Measurements from ENCODE around the gene SETX. TPM values are rescaled to one million over a fixed set of nuclear protein-coding genes. Genes with fewer than 3 reads are reported as not detected.

SETX gene
- total RNA-seq, 1 donor: 89.8 TPM

DNA sequence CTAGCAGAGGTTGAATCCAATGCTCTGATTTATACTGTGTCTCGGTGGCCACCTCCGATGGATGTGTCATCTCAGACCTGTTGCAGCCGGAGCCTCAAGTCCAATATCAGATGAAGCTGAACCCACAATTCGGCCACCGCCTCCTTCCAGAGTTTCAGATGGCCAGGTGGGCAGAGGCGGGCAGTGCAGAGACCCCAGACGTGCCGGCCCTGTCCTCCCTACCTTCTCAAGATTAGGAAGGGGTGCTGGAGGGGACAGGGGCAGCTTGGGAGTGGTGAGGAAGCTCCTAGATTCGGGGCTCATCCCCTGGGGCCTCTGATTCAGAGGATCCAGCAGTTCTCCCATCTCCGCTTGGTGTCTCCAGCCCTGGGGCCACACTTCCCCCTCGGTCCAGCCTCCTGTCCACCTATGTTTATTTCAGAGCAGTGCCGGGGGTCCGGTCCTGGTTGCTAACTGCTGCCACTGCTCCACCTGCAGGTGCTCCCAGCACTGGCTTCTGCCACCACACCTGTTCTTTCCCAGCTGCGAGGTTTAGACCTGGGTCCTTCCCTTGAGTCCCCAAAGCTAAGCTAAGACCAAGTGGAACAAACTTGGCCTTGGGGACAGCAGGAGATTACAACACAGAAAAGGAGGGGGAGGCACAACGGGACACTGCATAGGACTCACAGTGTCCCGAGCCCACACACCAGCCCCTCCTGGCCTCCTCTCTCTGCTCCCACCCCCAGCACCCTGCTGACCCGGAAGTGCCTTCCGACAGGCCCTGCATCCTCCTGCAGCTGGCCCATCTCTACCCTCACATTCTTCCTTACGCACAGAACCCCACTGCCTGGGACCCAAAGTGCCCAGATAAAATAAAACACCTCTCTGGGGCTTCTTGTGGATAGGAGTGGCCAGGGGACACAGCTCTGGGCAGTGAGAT is 111.4 kb downstream of the SETX start:
- TF ChIP-seq, protein P1, sequence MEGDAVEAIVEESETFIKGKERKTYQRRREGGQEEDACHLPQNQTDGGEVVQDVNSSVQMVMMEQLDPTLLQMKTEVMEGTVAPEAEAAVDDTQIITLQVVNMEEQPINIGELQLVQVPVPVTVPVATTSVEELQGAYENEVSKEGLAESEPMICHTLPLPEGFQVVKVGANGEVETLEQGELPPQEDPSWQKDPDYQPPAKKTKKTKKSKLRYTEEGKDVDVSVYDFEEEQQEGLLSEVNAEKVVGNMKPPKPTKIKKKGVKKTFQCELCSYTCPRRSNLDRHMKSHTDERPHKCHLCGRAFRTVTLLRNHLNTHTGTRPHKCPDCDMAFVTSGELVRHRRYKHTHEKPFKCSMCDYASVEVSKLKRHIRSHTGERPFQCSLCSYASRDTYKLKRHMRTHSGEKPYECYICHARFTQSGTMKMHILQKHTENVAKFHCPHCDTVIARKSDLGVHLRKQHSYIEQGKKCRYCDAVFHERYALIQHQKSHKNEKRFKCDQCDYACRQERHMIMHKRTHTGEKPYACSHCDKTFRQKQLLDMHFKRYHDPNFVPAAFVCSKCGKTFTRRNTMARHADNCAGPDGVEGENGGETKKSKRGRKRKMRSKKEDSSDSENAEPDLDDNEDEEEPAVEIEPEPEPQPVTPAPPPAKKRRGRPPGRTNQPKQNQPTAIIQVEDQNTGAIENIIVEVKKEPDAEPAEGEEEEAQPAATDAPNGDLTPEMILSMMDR (IDR thresholded peaks at IDR 0.05; ENCODE audit: insufficient read depth, low read depth, low read length): no peak
- H3K4me3 ChIP-seq (ENCODE audit: low read depth, low read length): no peak overlapping the region
- no peak for DNase-seq (ENCODE audit: low read depth)

DNA sequence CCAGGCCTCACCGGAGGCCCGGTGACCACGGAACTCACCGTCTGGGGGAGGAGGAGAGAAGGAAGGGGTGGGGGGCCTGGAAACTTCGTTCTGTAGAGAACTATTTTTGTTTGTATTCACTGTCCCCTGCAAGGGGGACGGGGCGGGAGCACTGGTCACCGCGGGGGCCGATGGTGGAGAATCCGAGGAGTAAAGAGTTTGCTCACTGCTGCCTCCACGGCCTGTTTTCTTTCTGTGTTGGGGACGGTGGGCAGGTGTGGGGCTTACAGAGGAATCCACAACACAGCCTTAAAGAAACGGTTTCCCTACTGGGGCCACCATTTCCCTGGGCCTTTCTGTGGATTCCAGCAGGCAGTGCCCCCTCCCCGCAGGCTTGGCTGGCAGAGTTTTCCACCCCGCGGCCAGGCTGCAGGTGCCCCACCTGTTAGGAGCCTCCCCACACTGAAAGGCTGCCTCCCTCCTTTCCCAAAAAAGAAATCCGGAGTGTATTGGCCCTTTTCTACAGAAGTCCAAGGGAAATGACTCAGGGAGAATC is 112.1 kb downstream of the SETX start:
- peak overlapping the region; percentile 66 for H3K4me3 ChIP-seq (ENCODE audit: low read depth, low read length)
- TF ChIP-seq, protein P1 (IDR thresholded peaks at IDR 0.05; ENCODE audit: insufficient read depth, low read depth, low read length): no peak
- DNase-seq (ENCODE audit: low read depth): no peak

DNA sequence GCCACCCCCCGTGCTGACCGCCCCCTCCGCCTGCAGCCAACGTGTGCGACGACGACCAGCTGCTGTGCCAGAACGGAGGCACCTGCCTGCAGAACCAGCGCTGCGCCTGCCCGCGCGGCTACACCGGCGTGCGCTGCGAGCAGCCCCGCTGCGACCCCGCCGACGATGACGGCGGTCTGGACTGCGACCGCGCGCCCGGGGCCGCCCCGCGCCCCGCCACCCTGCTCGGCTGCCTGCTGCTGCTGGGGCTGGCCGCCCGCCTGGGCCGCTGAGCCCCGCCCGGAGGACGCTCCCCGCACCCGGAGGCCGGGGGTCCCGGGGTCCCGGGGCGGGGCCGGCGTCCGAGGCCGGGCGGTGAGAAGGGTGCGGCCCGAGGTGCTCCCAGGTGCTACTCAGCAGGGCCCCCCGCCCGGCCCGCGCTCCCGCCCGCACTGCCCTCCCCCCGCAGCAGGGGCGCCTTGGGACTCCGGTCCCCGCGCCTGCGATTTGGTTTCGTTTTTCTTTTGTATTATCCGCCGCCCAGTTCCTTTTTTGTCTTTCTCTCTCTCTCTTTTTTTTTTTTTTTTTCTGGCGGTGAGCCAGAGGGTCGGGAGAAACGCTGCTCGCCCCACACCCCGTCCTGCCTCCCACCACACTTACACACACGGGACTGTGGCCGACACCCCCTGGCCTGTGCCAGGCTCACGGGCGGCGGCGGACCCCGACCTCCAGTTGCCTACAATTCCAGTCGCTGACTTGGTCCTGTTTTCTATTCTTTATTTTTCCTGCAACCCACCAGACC is 112.8 kb downstream of the SETX start:
- DNase-seq (ENCODE audit: low read depth): peak; percentile 29
- TF ChIP-seq, protein P1 (IDR thresholded peaks at IDR 0.05; ENCODE audit: insufficient read depth, low read depth, low read length): no peak
- peak overlapping the region; percentile 66 for H3K4me3 ChIP-seq (ENCODE audit: low read depth, low read length)

DNA sequence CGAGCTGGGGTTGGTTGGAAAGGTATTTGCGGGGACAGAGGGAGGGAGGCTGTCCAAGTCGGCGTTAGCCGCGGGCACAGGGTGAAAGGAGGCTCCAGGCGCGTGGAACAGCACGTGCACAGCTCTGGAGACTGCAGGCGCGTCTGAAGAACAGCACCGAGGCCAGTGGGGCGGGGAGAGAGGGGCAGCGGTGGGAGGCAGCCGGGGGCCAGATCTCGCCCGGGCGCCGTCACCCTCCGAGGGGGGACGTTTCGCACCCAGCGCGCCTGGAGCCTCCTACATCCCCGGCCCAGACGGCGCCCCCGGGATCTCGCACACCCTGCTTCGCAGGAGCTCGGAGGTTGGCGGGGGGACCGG is 113.3 kb downstream of the SETX start:
- peak overlapping the region; percentile 66 for H3K4me3 ChIP-seq (ENCODE audit: low read depth, low read length)
- no peak for DNase-seq (ENCODE audit: low read depth)
- TF ChIP-seq, protein P1 (IDR thresholded peaks at IDR 0.05; ENCODE audit: insufficient read depth, low read depth, low read length): no peak

DNA sequence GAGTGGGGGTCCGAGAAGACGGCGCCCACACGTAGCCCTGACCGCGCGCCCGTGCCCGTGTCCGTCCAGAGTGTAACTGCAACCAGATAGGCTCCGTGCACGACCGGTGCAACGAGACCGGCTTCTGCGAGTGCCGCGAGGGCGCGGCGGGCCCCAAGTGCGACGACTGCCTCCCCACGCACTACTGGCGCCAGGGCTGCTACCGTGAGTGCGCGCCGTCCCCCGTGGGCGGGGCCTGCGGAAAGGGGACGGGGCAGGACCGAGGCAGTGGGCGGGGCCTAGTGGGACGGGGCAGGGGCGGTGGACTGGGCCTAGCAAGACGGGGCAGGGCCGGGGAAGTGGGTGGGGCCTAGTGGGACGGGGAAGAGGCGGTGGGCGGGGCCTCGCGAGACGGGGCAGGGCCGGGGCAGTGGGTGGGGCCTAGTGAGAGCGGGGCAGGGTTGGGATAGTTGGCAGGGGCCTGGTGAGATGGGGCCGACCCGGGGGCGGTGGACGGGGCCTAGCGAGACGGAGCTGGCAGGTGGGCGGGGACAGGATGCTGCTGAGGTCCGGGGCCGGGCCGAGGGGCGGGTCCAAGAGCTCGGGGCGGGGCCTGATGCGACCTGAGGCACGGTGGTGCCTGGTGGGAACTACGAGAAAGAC is 113.8 kb downstream of the SETX start:
- TF ChIP-seq, protein P1 (IDR thresholded peaks at IDR 0.05; ENCODE audit: insufficient read depth, low read depth, low read length): no peak
- H3K4me3 ChIP-seq (ENCODE audit: low read depth, low read length): peak overlapping the region; percentile 66
- peak; percentile 95 for DNase-seq (ENCODE audit: low read depth)

DNA sequence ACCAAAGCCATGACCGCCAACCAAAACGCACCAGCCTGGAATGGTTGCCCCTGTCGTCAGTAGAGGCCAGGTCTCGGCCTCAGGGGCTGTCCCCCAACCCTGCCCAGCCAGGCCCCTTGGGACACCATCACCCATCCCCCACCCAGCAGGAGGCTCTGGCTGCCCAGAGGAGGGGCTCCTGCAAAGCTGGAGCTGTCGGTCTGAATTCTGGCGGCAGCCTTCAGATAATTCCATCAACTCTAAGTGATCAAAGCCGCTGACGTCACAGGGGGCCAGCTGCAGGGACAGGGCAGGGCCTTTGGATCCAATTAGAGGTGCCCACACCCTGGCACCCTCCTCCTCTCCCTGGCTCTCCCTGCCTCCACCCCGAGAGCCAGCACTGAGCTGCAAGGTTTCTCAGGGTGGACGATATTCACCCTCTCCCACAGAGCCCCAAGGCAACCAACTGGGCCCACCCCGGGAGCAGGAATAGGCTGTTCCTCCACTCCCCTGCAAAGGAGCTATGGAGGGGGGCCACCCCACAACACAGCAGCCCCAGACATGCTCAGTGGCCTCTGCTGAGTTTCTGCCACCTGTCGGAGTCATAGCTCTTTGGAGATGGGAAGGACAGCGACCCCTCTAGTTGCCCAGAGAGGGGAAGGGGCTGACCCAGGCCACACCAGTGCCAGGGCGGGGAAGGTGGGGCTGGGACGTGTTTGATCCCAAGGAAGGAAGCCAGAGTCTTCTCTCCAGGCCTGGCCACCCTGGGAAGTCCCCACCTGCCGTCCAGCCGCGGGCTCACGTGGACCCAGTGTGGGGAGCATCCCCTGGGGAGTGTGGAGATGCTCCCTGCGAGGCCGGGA is 114.6 kb downstream of the SETX start:
- peak overlapping the region; percentile 36 for H3K4me3 ChIP-seq (ENCODE audit: low read depth, low read length)
- DNase-seq (ENCODE audit: low read depth): no peak
- TF ChIP-seq, protein P1 (IDR thresholded peaks at IDR 0.05; ENCODE audit: insufficient read depth, low read depth, low read length): no peak

Data from fibroblast of villous mesenchyme (primary cell).